HG03442 (cell line): Measurements from ENCODE around the gene TMEM213.

Source experiments
- ATAC-seq: cut with Tn5 transposase; IDR thresholded peaks from one replicate; pipeline ENCODE4 v1.9.1; 2021; ENCODE audit warnings: mild to moderate bottlenecking, moderate library complexity; ENCODE audit not compliant: unreplicated experiment

TMEM213 gene

DNA sequence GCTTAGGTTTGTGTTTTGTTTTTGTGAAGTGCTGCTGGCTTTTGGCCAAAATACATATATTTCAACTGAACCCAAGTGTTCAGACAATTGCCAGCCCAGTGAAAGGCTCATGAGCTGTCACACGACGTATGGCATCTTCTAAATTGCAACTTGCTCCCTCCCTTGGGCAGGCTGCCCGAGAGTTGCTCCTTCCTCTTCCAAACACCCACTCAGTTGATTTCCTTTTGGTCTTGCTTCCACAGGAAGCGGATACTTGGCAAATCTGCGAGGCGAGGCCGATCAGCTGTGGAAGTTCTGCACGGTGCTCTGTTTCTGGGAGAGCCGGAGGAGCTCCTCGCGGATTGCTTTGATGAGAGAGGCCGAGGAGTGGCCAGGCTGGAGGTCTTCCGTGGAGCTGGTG is 39.8 kb downstream of the TMEM213 start:
- no peak for ATAC-seq

DNA sequence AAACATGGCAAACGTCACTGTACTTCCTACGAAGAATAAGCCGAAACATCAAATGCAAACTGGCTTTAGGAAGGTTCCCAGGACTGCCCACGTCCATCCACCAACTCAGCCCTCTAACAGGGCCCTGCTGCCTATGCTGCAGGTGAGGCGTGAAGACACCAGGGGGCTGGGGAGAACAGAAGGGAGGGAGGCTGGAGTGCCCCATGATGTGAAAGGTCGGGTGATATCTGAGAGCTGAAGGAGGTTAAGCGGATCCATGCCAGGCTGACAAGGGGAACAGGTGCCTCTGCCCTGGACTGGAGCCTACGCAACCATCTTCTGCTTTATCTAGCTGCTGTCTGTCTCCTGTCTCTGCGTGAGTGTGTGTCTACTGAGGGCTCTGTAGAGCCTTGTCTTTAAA is 40.4 kb downstream of the TMEM213 start:
- ATAC-seq, result no peak

DNA sequence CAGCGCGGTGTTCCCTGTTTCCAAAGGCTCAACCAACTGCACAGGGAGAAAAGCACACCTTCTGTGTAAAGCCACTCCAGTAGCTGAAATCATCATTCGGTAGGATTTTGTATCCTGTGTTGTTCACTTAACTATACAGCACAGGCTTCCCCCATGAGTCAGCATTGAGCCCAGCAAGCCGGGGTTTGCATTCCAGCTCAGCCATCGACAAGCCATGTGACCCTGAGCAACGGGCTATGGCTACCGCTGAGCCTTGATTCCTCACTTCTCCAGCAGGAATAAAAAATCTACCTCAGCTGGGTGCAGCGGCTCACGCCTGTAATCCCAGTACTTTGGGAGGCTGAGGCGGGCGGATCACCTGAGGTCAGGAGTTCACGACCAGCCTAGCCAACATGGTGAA is 44.3 kb downstream of the TMEM213 start:
- no peak for ATAC-seq

DNA sequence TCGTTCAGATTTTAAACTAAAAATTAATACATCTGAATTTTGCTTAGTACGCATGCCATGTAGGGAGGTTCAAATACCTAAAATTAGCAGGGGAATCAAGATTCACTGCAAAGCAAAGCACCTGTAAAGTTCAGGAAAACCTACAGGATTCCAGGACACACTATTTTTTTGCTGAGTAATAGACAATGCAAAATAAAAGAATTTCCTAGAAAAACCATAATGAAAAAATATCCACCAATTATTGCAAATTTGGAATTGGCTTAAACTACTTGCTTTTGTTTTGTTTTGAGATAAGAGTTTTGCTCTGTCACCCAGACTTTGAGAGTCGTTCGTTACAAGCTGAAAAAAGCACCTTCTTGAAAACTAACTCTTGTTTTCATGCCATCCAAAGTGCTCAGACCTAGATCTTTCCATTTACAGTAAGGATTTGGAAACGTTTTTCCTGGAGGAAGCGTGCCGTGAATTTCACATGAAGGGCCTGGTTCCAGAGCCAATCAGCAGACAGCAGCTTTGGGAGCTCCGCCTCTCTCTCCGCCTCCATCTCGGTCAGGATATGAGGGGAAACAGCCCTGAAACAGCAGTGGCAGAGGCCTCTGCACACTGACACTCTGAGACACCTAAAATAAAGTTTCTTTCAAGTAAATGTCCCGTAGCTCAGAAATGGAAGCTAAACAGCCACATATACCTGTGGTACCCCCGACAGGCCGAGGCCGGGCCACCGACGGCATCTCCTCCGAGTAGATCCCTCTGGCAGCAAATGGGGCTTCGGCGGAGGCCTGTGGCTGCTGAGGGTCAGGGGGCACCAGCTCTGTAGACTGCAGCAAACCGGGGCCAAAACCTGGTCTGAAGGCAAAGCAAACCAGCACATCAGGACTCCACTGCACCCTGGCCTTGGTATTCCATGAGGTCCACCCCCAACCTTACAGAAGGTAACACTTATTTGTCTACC is 46.1 kb downstream of the TMEM213 start:
- no peak for ATAC-seq

DNA sequence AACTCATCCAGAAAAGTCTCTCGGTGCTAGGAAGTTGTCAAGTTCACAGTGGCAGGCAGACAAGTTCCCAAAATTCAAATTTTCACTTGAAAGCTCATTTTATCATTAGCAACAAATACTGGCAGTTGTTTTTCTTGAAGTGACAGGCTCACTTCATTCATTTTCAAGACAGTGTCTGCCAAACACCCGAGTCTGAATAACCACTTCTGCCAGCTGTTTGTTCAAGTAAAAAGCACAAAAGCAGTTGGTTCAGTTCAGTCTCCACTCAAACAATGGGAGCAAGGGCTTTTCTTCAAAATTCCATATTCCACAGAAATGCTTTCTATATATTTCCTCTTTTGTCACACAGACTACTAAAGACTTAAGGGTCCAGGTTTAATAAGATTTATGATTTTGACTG is 47.9 kb downstream of the TMEM213 start:
- ATAC-seq, result no peak

DNA sequence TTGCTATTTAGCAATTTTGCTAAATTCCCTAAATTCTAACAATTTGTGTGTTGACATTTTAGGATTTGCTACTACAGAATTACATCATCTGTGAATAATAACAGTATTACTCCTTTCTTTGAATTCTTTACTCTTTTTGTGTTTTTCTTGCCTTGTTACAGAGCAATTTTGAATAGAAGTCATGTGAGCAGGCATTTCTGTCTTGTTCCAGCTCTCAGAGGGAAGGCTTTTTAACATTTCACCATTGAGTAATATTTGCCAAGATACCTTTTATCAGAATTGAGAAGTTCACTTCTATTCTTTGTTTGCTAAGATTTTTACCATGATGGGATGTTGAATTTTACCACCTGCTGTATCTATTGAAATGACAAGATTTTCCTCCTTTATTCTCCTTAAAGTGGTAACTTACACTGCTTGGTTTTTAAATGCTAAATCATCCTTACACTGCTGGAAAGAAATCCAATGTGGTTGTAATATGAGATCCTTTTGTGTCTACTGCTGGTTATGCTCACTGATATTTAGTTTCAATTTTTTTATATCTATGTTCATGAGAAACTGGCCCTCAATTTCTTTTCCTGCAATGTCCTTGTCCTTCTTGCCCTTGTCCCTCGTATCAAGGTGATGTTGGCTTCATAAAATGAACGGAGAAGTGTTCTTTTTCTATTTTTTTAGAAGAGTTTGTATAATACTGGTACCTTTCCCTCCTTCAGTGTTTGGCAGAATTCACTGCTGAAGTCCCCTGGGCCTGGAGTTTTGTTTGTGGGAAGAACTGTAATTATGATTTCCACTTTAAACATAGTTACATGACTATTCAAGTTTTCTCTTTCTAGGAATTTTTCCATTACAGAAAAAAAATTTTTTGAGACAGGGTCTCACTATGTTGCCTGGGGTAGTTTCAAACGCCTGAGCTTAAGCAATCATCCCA is 50.5 kb downstream of the TMEM213 start:
- no peak for ATAC-seq

DNA sequence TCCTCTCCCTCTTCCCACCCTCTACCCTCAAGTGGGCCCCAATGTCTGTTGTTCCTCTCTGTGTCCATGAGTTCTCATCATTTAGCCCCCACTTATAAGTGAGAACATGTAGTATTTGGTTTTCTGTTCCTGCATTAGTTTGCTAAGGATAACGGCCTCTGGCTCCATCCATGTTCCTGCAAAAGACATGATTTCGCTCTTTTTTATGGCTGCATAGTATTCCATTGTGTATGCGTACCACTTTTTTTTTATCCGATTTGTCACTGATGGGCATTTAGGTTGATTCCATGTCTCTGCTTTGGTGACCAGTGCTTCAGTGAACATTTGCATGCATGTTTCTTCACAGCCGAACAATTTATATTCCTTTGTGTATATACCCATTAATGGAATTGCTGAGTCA is 51.9 kb downstream of the TMEM213 start:
- no peak for ATAC-seq

DNA sequence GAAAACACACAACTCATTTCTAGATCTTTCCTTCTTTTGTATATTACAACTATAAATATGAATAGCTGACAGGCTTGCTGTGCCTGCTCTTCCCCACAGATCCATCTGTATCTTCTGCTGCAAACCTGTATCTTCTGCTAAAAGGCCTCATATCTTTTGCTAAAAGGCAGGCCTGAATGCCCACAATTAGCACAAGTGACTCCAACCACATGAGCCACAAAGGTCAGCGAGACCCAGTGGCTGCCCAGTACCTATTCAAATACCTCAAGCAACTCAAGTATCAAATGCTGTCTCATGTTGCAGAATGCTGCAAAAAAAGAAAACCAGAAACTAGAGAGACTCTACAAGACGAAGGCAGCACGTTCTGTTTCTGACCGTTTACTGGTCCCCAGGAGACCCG is 54.7 kb downstream of the TMEM213 start:
- no peak for ATAC-seq

DNA sequence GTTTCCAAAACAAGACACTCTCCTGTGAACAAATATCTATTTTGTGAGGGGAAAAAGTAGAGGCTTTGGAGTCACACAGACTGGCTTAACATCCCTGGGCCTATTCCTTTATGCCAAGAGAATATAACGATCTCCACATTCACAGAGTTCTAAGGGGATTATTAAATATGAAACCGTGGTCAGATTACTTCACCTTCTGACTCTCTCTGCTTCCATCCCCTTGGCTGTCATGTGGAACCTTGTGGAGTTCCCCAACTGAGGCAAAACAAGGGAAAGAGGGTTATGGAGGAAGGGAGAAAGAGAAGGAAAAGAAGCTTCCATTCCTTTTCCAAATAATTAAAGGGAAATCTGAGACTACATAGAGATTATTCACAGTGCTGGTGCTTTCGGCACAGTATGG is 55.7 kb downstream of the TMEM213 start:
- no peak for ATAC-seq

DNA sequence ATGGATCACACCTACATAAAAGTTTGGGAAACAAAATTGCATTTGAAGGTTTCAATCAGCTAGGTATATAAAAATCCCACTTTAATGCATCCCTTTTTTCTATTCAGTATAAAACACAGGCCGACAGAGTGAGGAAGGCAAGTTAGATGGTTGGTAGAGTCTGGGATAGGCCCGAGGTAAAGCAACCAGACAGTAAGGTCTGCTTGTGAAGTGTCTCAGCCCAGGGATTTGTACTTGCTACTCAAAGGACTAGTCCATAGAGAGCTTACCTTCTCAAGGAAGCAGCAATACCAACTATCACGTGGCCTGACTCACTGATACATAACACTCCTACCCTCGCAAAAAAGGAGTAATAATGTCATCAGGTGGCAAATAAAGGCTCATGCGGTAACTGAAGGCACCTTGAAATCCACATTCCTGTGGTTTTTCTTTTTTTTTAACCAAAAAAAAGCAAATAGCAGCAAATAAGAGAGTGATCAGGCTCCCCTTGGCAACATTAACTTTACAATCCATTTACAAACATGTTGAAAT is 56.4 kb downstream of the TMEM213 start:
- no peak for ATAC-seq

DNA sequence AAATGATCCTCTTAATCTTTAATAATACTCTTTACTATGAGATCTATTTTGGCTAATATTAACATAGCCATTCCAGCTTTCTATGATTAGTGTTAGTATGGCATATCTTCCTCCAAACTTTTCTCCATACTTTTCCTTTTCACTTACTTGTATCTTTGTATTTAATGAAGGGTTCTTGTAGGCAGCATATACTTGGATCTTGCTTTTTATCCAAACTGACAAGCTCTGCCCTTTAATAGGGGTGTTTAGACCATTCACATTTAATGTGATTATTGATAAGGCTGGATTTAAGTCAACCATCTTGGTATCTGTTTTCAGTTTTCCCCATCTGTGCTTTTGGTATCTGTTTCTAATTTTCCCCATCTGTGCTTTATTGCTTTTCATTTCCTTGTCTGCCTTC is 59.9 kb downstream of the TMEM213 start:
- no peak for ATAC-seq

DNA sequence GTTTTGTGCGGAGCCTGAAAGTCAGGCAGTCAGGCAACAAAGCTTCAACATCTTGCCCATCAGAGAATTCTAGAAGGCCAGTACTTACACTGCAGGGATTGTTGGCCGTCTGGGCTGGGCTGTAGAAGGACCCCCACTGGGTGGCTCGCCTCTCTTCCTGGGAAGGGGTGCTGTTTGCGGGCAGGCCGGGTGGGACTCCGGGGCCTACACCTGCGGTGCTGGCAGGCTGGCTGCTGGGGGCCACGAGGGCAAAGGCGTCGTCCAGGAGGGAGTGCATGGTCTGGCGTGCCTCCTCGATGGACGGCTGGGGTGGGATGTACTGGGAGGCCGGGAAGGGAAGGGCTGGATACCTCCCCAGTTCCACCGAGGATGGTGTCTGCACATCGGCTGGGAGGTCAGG is 63.3 kb downstream of the TMEM213 start:
- ATAC-seq, result no peak

DNA sequence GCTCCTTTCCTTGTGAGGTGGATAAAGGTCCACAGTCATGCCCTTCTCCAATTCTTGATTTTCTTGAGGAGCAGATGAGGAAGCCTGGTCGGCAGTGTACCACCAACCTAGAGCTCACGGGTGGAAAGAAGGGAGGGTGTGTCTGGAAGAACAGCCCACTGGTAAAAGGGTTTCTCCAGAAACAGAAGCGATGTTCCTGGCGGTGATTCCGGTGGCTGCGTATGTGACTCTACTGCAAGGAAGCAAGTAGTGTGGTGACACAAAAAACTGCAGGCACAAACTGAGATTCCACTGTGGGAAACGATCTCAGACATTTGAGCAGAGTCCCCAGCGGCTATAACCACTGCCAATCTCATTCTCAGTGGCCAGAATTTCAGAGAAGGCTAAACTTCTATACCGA is 66.1 kb downstream of the TMEM213 start:
- no peak for ATAC-seq

DNA sequence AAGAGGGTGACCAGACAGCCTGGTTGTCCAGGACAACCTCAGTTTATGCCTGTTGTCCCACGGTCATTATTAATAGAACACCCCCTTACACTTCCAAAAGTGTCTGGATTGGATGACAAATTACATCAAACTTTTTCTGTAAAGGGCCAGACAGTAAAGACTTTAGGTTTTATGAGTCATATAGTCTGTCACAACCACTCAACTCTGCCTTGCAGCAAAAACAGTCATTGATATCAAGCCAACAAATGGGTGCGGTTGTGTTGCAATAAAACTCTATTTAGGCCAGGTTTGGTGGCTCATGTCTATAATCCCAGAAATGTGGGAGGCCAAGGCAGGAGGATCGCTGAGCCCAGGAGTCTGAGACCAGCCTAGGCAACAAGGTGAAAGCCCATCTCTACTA is 66.9 kb downstream of the TMEM213 start:
- ATAC-seq, result no peak

DNA sequence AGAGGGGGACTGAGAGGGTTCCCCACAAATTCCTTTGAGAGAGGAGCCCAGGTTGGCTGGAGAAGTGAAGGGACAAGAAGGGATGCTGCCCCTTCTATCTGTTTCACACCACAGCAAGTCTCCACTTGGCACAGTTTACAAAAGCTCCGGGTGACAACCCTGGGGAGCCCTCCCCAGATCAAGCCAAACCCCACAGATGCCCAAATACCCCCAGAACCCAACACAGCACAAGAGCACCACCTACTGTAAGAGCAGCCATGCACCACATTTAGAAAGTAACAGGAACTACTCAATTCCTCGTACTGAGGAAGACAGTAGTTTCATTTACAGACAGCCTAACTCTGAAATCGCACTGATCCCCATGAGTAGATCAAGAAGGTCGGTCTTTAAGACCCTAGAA is 68.0 kb downstream of the TMEM213 start:
- ATAC-seq, result peak; percentile 47

DNA sequence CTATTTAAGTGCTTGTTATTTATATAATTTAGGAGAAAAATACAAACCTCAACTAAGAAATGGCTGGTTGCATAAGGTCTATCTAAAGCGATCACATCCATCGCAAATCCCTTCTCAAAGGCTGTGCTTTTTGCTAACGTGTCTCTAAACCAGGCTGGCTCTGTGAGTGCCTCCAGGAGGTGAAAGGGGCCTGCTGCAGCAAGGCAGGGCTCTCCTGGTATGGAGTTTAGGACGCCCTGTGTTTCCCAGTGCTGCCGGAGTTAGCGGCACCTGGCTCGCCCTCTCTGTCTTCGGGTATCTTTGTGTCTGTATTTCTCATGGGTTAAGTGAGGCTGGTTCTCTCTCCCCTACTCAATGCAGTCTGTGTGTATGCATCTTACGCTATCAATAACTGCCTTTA is 68.6 kb downstream of the TMEM213 start:
- ATAC-seq, result no peak

DNA sequence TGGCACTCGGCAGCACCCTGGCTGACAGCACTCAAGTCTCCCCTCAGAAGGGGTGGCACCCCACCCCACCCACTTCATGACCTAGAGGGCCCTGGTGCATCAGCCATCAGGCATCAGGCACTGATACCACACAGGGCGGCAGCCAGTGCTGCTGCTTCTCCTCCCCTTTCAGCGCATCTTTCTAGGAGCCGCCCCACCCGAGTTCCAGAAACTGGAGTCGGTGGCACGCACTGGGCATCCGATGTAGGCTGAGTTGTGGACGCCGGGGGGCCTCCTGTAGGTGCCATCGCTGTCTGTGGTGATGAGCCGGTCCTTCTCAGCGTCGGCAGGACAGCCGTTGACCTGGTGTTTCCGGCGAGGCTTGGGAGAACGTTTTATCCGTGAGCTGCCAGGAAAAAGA is 70.0 kb downstream of the TMEM213 start:
- ATAC-seq, result no peak

DNA sequence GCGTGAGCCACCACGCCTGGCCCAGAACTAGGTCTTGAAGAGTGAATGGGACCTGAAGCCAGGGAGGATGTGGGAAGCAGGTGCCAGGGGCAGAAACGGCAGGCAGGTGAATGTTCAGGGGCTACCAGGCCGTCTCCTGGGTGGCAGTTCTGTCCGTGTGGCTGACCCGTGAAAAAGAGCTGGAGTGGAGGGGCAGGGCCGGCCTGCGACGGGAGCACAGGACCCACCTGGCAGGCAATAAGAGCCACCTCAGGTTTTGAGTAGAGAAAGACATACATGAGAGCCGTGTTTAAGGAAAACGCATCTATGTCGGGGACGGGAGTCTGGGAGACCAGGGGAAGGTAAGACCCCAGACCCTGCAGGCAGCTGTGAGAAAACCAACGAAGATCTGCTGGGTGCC is 70.9 kb downstream of the TMEM213 start:
- no peak for ATAC-seq

DNA sequence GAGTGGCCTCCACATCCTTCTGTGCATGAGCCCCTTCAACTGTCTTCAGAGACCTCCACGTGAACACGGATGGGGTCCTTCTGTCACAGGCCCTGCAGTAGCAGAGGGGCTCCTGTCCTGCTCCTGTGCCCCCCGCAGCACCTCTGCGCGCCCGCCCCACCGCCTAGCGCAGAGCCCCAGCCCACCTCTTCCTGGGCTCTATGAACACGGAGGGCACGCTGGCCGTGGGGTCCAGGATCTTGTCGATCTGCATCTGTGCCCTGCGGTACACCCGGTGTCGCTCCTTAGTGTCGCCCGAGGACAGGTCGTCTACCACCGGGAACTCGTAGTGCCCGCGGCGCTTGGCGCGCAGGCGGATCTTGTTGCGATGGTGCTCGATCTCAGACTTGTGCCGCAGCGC is 71.6 kb downstream of the TMEM213 start:
- ATAC-seq, result no peak

DNA sequence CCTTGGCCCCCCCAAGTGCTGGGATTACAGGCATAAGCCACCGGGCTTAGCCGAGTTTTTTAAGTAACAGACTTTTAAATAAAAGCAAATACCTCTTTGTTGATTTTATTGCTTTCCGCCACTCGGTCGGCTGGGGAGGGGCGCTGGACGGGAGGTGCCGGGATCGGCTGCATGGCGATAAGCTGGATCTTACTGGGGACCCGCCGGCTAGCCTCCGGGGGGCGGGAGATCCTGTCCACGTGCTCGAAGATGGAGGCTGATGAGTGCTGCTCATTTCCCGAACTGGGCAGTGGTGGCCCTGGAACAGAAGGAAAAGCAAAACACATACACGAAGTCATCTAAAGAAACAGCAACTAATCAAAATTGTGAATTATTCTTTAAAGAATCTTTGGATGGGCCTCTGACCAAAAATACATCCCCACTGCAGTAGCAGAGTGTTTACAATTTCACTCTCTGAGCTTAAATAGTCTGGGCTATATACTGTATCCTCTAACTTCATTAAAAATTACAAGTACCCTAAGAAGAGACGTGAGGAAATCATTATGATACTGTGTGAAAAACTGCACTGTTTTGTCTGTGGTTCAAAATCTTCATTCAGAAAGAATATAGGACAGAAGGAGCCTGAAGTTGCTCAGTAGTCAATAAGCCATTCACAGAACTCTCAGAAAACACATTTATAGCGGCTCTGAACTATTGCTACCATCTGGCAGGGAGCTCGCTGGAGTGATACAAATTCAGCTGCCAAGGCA is 73.4 kb downstream of the TMEM213 start:
- no peak for ATAC-seq

DNA sequence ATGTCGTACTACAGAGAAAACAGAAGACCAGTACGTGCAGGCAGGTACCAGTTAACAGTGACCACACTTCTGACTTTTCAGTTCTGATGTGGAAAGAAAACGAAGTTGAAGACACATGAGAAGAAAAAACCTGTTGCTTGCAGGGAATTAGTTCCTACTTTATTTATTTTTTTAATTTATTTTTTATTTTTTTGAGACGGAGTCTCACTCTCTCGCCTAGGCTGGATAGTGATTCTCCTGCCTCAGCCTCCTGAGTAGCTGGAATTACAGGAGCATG is 74.0 kb downstream of the TMEM213 start:
- no peak for ATAC-seq
